ENCODE data around the gene RMND5A. TPM values are rescaled to one million over a fixed set of nuclear protein-coding genes. Genes with fewer than 3 reads are reported as not detected.

The RMND5A gene
- total RNA-seq, 1 donor from 2014 or later = 44.3 TPM

GRCh38 chr2:86750240-86750839, 30.2 kb downstream of the RMND5A start:
- no peak for TF ChIP-seq CTCF (IDR thresholded peaks at IDR 0.05; ENCODE audit: unreplicated experiment)
- H3K27me3 Mint-ChIP-seq (ENCODE audit: low read depth) = no peaks in the 10 kb centered on the region
- no peak overlapping the region for H3K27ac Mint-ChIP-seq
- DNase-seq (ENCODE audit: low spot score in 2 of 2, unreplicated experiment in 2 of 2) = no peak
- H3K4me1 Mint-ChIP-seq = peaks cover 2% of the 10 kb centered on the region
- no peak overlapping the region for H3K4me3 Mint-ChIP-seq
- H3K36me3 Mint-ChIP-seq = peaks cover 68% of the 10 kb centered on the region
- H3K9me3 Mint-ChIP-seq = peaks cover 33% of the 10 kb centered on the region

GRCh38 chr2:86751778-86752177, 31.7 kb downstream of the RMND5A start:
- Mint-ChIP-seq H3K36me3 (peaks cover 76% of the 10 kb centered on the region), H3K4me1 (peaks cover 2% of the 10 kb centered on the region), H3K9me3 (peaks cover 33% of the 10 kb centered on the region)

GRCh38 chr2:86752934-86753333, 32.8 kb downstream of the RMND5A start:
- Mint-ChIP-seq H3K4me3 (no peak overlapping the region), H3K27me3 (ENCODE audit: low read depth) (no peaks in the 10 kb centered on the region), H3K36me3 (peaks cover 72% of the 10 kb centered on the region), H3K9me3 (peaks cover 33% of the 10 kb centered on the region), H3K4me1 (peaks cover 2% of the 10 kb centered on the region), H3K27ac (no peak overlapping the region)
- DNase-seq (ENCODE audit: low spot score in 2 of 2, unreplicated experiment in 2 of 2) = no peak
- TF ChIP-seq CTCF (IDR thresholded peaks at IDR 0.05; ENCODE audit: unreplicated experiment) = no peak

More at GRCh38 chr2:86751778-86752177, 31.7 kb downstream of the RMND5A start:
- H3K27ac Mint-ChIP-seq = no peak overlapping the region
- DNase-seq (ENCODE audit: low spot score in 2 of 2, unreplicated experiment in 2 of 2) = no peak
- H3K4me3 Mint-ChIP-seq = no peak overlapping the region
- TF ChIP-seq CTCF (IDR thresholded peaks at IDR 0.05; ENCODE audit: unreplicated experiment) = no peak
- no peaks in the 10 kb centered on the region for H3K27me3 Mint-ChIP-seq (ENCODE audit: low read depth)

- Mint-ChIP-seq H3K27me3 (ENCODE audit: low read depth) (no peaks in the 10 kb centered on the region), H3K4me1 (peaks cover 2% of the 10 kb centered on the region), H3K4me3 (no peak overlapping the region), H3K36me3 (peaks cover 70% of the 10 kb centered on the region), H3K9me3 (peaks cover 33% of the 10 kb centered on the region), H3K27ac (no peak overlapping the region)
- no peak for DNase-seq (ENCODE audit: low spot score in 2 of 2, unreplicated experiment in 2 of 2)
- TF ChIP-seq CTCF (IDR thresholded peaks at IDR 0.05; ENCODE audit: unreplicated experiment) = no peak
These were observed 33.5 kb downstream of the RMND5A start for GRCh38 chr2:86753606-86754005.

GRCh38 chr2:86758405-86758804, 38.3 kb downstream of the RMND5A start:
- peaks cover 34% of the 10 kb centered on the region for H3K36me3 Mint-ChIP-seq
- TF ChIP-seq CTCF (IDR thresholded peaks at IDR 0.05; ENCODE audit: unreplicated experiment) = no peak

More at GRCh38 chr2:86758405-86758804, 38.3 kb downstream of the RMND5A start:
- Mint-ChIP-seq H3K27me3 (ENCODE audit: low read depth) (no peaks in the 10 kb centered on the region), H3K4me3 (no peak overlapping the region), H3K27ac (no peak overlapping the region), H3K9me3 (no peaks in the 10 kb centered on the region), H3K4me1 (peaks cover 2% of the 10 kb centered on the region)
- no peak for DNase-seq (ENCODE audit: low spot score in 2 of 2, unreplicated experiment in 2 of 2)
